HepG2 (cell line): ENCODE data around the gene REEP2. TPM values are rescaled to one million over a fixed set of nuclear protein-coding genes. Genes with fewer than 3 reads are reported as not detected.

Experiments used
- ARID2 ChIP-seq: sonication (generic); formaldehyde crosslinking; IDR thresholded peaks from 2 replicates; pipeline ENCODE4 v1.8.1; 2022; ENCODE audit warnings: mild to moderate bottlenecking, missing genetic modification reagents, borderline replicate concordance
- ARID4A ChIP-seq: sonication (generic); formaldehyde crosslinking; IDR thresholded peaks from 2 replicates; pipeline ENCODE4 v1.5.0; 2020; ENCODE audit warnings: mild to moderate bottlenecking, missing genetic modification reagents, borderline replicate concordance
- FOXO4 ChIP-seq: sonication (generic); formaldehyde crosslinking; conservative IDR thresholded peaks from 2 replicates; pipeline ENCODE4 v1.8.1; 2023; ENCODE audit warnings: missing genetic modification reagents
- HOXA7 ChIP-seq: sonication (generic); formaldehyde crosslinking; IDR thresholded peaks from 2 replicates; pipeline ENCODE4 v1.8.1; 2022; ENCODE audit warnings: mild to moderate bottlenecking, missing genetic modification reagents, moderate library complexity
- IKZF5 ChIP-seq: IDR thresholded peaks from 2 replicates; pipeline ENCODE4 v1.6.1; 2018; ENCODE audit warnings: missing genetic modification reagents, mild to moderate bottlenecking, missing compliant biosample characterization
- KDM2A ChIP-seq: sonication (generic); formaldehyde crosslinking; IDR thresholded peaks from 2 replicates; pipeline ENCODE4 v1.4.0; 2020; ENCODE audit warnings: low read depth, missing genetic modification reagents, borderline replicate concordance
- LCORL ChIP-seq, 2 experiments: fragments of 450-650 bp in 1 of 2; sonication (generic) in 1 of 2; formaldehyde crosslinking in 1 of 2; IDR thresholded peaks; 2 replicates each; pipeline versions ENCODE4 v1.5.0 to v1.6.1; 2017 to 2020; ENCODE audit warnings: antibody characterized with exemption in 1 of 2, missing genetic modification reagents in 1 of 2
- MATR3 ChIP-seq: sonication (generic); formaldehyde crosslinking; IDR thresholded peaks from 2 replicates; pipeline ENCODE4 v1.4.0; 2020; ENCODE audit warnings: missing genetic modification reagents
- MEIS1 ChIP-seq: sonication (generic); formaldehyde crosslinking; IDR thresholded peaks from 2 replicates; pipeline ENCODE4 v1.9.0; 2021; ENCODE audit warnings: mild to moderate bottlenecking, missing genetic modification reagents, moderate library complexity, borderline replicate concordance
- REXO4 ChIP-seq: sonication (generic); formaldehyde crosslinking; IDR thresholded peaks from 2 replicates; pipeline ENCODE4 v1.8.0; 2022; ENCODE audit warnings: missing genetic modification reagents, mild to moderate bottlenecking, borderline replicate concordance
- THYN1 ChIP-seq: sonication (generic); formaldehyde crosslinking; IDR thresholded peaks from 2 replicates; pipeline ENCODE4 v1.8.1; 2023; ENCODE audit warnings: low read depth, mild to moderate bottlenecking, moderate library complexity, missing genetic modification reagents, borderline replicate concordance
- ZFX ChIP-seq: sonication (generic); formaldehyde crosslinking; IDR thresholded peaks from 2 replicates; pipeline ENCODE4 v1.4.0; 2020; ENCODE audit warnings: mild to moderate bottlenecking, low read depth, missing genetic modification reagents, moderate library complexity
- ZNF232 ChIP-seq: sonication (generic); formaldehyde crosslinking; IDR thresholded peaks from 2 replicates; pipeline ENCODE4 v1.4.0; 2020; ENCODE audit warnings: missing genetic modification reagents, borderline replicate concordance
- ZNF431 ChIP-seq: sonication (generic); formaldehyde crosslinking; IDR thresholded peaks from 2 replicates; pipeline ENCODE4 v1.9.0; 2022; ENCODE audit warnings: missing genetic modification reagents, low read depth, mild to moderate bottlenecking, borderline replicate concordance
- ZNF512 ChIP-seq: sonication (generic); formaldehyde crosslinking; IDR thresholded peaks from 2 replicates; pipeline ENCODE4 v1.4.0; 2020; ENCODE audit warnings: mild to moderate bottlenecking, missing genetic modification reagents
- ZNF563 ChIP-seq: sonication (generic); formaldehyde crosslinking; IDR thresholded peaks from 2 replicates; pipeline ENCODE4 v1.8.0; 2022; ENCODE audit warnings: mild to moderate bottlenecking, moderate library complexity, missing genetic modification reagents
- ZNF605 ChIP-seq: sonication (generic); formaldehyde crosslinking; IDR thresholded peaks from 2 replicates; pipeline ENCODE4 v1.8.0; 2022; ENCODE audit warnings: mild to moderate bottlenecking, missing genetic modification reagents
- ZNF691 ChIP-seq: sonication (generic); formaldehyde crosslinking; IDR thresholded peaks from 2 replicates; pipeline ENCODE4 v1.4.0; 2020; ENCODE audit warnings: missing genetic modification reagents, low read depth, mild to moderate bottlenecking, borderline replicate concordance
- polyA plus RNA-seq, 8 experiments: library from polyadenylated mRNA; depleted of rRNA in 3 of 8; stranded (reverse) in 7 of 8; unstranded in 1 of 8; fragments of >200 nt; fragmentation: Illumina TruSeq in 4 of 8; extraction: Trizol in 4 of 8; gene quantifications; 2 replicates each; pipeline versions ENCODE4 v1.2.1 to v1.2.3, GENCODE V29; 2011 to 2016; ENCODE audit warnings: low read depth in 4 of 8, missing spikeins in 1 of 8, mixed read lengths in 1 of 8; ENCODE audit not compliant: insufficient read depth in 1 of 8
- total RNA-seq, 5 experiments: library from RNA; depleted of rRNA; stranded (reverse); fragments of >200 nt; fragmentation: Illumina TruSeq; extraction: Trizol; gene quantifications; 2 replicates each; pipeline ENCODE4 v1.2.3, GENCODE V29; 2016; ENCODE audit warnings: low read depth in 1 of 5

The REEP2 gene
- total and polyA plus RNA-seq, 2 of the 13 experiments (the other 11 are each of a cell fraction or from before 2014, with no cell fraction given): 5.3 to 7.8 TPM

- TF ChIP-seq FOXO4 (CRISPR knock-in tag): no peak
- TF ChIP-seq IKZF5: no peak
- no peak for TF ChIP-seq ARID2 (CRISPR knock-in tag)
- no peak for TF ChIP-seq HOXA7 (CRISPR knock-in tag)
- 0 out of 2 replicates have a peak, but pooled peaks have one; percentile 37 for TF ChIP-seq ZNF431 (CRISPR knock-in tag)
- TF ChIP-seq ZNF512 (CRISPR knock-in tag): no peak
- TF ChIP-seq ARID4A (CRISPR knock-in tag): peak; percentile 43; the same call in 1 of the 2 replicates
- TF ChIP-seq REXO4 (CRISPR knock-in tag): no peak
- TF ChIP-seq LCORL (IDR thresholded peaks at IDR 0.05): no peak
- 0 out of 2 replicates have a peak, but pooled peaks have one; percentile 35 for TF ChIP-seq LCORL (CRISPR knock-in tag; IDR thresholded peaks at IDR 0.05)
- TF ChIP-seq MEIS1: no peak
- TF ChIP-seq ZNF605 (CRISPR knock-in tag): peak; percentile 53; the same call in 1 of the 2 replicates
- TF ChIP-seq THYN1 (CRISPR knock-in tag): 0 out of 2 replicates have a peak, but pooled peaks have one; percentile 50
- TF ChIP-seq ZNF691 (CRISPR knock-in tag): 0 out of 2 replicates have a peak, but pooled peaks have one; percentile 27
- no peak for TF ChIP-seq MATR3 (CRISPR knock-in tag)
- TF ChIP-seq ZNF563 (CRISPR knock-in tag): 0 out of 2 replicates have a peak, but pooled peaks have one; percentile 38
- TF ChIP-seq KDM2A: peak; percentile 0; the same call in 1 of the 2 replicates
- no peak for TF ChIP-seq ZNF232 (CRISPR knock-in tag)
- peak; percentile 54 for TF ChIP-seq ZFX (CRISPR knock-in tag)
These were observed 761 bp downstream of the REEP2 start (continued) for GRCh38 chr5:138439477-138440158.
